ENCODE measurements around the gene PTPRN2. TPM values are rescaled to one million over a fixed set of nuclear protein-coding genes. Genes with fewer than 3 reads are reported as not detected.

Gene PTPRN2
- total RNA-seq, 1 donor, result 0.27 TPM

GRCh38 chr7:158498443-158499081 lies 89.1 kb downstream of the PTPRN2 start:
- DNase-seq (ENCODE audit: low read depth in 2 of 3, low spot score in 2 of 3), result no peak

- no peak for DNase-seq (ENCODE audit: low read depth in 2 of 3, low spot score in 2 of 3)
Measured at GRCh38 chr7:158497627-158498026, 90.0 kb downstream of the PTPRN2 start.

GRCh38 chr7:158495786-158496185 lies 91.8 kb downstream of the PTPRN2 start:
- peak in 2 of 3 donors; percentile 5 to 12 for DNase-seq (ENCODE audit: low read depth in 2 of 3, low spot score in 2 of 3)

GRCh38 chr7:158495216-158495615 lies 92.4 kb downstream of the PTPRN2 start:
- no peak for DNase-seq (ENCODE audit: low read depth in 2 of 3, low spot score in 2 of 3)

- DNase-seq (ENCODE audit: low read depth in 2 of 3, low spot score in 2 of 3), result no peak
Measured at GRCh38 chr7:158494643-158495042, 93.0 kb downstream of the PTPRN2 start.

- DNase-seq (ENCODE audit: low read depth in 2 of 3, low spot score in 2 of 3), result peak in 2 of 3 donors; percentile 4 to 19
Measured at GRCh38 chr7:158494162-158494586, 93.4 kb downstream of the PTPRN2 start.

GRCh38 chr7:158492367-158492764 lies 95.3 kb downstream of the PTPRN2 start:
- no peak for DNase-seq (ENCODE audit: low read depth in 2 of 3, low spot score in 2 of 3)

GRCh38 chr7:158491094-158491493 lies 96.5 kb downstream of the PTPRN2 start:
- DNase-seq (ENCODE audit: low read depth in 2 of 3, low spot score in 2 of 3), result no peak

- DNase-seq (ENCODE audit: low read depth in 2 of 3, low spot score in 2 of 3), result no peak
Measured at GRCh38 chr7:158490171-158490782, 97.3 kb downstream of the PTPRN2 start.

- DNase-seq (ENCODE audit: low read depth in 2 of 3, low spot score in 2 of 3), result no peak
Measured at GRCh38 chr7:158489462-158490155, 98.0 kb downstream of the PTPRN2 start.

- DNase-seq (ENCODE audit: low read depth in 2 of 3, low spot score in 2 of 3), result no peak
Measured at GRCh38 chr7:158488181-158488971, 99.2 kb downstream of the PTPRN2 start.

GRCh38 chr7:158487631-158488151 lies 99.9 kb downstream of the PTPRN2 start:
- DNase-seq (ENCODE audit: low read depth in 2 of 3, low spot score in 2 of 3), result no peak

- no peak for DNase-seq (ENCODE audit: low read depth in 2 of 3, low spot score in 2 of 3)
Measured at GRCh38 chr7:158486919-158487318, 100.7 kb downstream of the PTPRN2 start.

GRCh38 chr7:158484801-158485531 lies 102.7 kb downstream of the PTPRN2 start:
- no peak for DNase-seq (ENCODE audit: low read depth in 2 of 3, low spot score in 2 of 3)

- no peak for DNase-seq (ENCODE audit: low read depth in 2 of 3, low spot score in 2 of 3)
Measured at GRCh38 chr7:158482480-158482879, 105.1 kb downstream of the PTPRN2 start.

GRCh38 chr7:158479664-158480025 lies 108.0 kb downstream of the PTPRN2 start:
- no peak for DNase-seq (ENCODE audit: low read depth in 2 of 3, low spot score in 2 of 3)

GRCh38 chr7:158479021-158479663 lies 108.5 kb downstream of the PTPRN2 start:
- no peak for DNase-seq (ENCODE audit: low read depth in 2 of 3, low spot score in 2 of 3)

- DNase-seq (ENCODE audit: low read depth in 2 of 3, low spot score in 2 of 3), result no peak
Measured at GRCh38 chr7:158477866-158478265, 109.8 kb downstream of the PTPRN2 start.

GRCh38 chr7:158476331-158476932 lies 111.2 kb downstream of the PTPRN2 start:
- DNase-seq (ENCODE audit: low read depth in 2 of 3, low spot score in 2 of 3), result no peak
